ENCODE data around the gene VAC14.

DNA sequence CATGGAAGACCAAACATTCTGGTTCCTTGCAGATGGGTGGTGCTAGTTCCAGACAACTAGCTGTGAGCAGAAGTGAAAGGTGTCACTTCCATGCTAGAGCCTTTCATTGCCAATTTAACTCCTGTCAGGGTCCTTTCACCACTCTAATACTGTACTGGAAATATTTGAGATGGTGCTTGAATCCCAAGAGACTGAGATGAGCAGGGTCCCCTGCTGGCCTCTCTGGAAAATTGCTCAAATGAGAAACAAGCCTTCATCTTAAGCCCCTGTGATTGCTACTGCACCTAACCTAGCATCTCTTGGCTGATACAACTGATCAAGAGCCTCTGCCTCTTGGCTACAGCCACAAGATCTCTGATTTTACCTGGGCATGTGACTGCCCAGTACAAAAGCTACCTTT lies 7.4 kb upstream of the VAC14 start:
- TF ChIP-seq, protein P1, sequence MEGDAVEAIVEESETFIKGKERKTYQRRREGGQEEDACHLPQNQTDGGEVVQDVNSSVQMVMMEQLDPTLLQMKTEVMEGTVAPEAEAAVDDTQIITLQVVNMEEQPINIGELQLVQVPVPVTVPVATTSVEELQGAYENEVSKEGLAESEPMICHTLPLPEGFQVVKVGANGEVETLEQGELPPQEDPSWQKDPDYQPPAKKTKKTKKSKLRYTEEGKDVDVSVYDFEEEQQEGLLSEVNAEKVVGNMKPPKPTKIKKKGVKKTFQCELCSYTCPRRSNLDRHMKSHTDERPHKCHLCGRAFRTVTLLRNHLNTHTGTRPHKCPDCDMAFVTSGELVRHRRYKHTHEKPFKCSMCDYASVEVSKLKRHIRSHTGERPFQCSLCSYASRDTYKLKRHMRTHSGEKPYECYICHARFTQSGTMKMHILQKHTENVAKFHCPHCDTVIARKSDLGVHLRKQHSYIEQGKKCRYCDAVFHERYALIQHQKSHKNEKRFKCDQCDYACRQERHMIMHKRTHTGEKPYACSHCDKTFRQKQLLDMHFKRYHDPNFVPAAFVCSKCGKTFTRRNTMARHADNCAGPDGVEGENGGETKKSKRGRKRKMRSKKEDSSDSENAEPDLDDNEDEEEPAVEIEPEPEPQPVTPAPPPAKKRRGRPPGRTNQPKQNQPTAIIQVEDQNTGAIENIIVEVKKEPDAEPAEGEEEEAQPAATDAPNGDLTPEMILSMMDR (IDR thresholded peaks at IDR 0.05; ENCODE audit: low read length) = no peak
- TF ChIP-seq EZH2 (IDR thresholded peaks at IDR 0.05; ENCODE audit: borderline replicate concordance, low read length) = no peak

Measured in OCI-LY1 (cell line).